HepG2 (cell line): ENCODE data around the gene TARDBP. TPM values are rescaled to one million over a fixed set of nuclear protein-coding genes. Genes with fewer than 3 reads are reported as not detected.

Experiments
- ATAC-seq: fragments of 200-7000 bp; cut with Tn5 transposase; 3 replicates; pipeline ENCODE4 v1.9.1; 2020; ENCODE audit warnings: mild to moderate bottlenecking, moderate library complexity
- BruUV-seq: library from RNA; stranded (reverse); fragments of 400-500 nt; replicated peaks from 2 replicates; lab custom pipeline; 2021; lab: Mats Ljungman, UMichigan
- CTCF ChIA-PET: fragments of 300-600 bp; formaldehyde crosslinking; extraction: SDS; loops from one replicate; lab custom pipeline; 2021; ENCODE audit warnings: low total read pairs, inconsistent platforms, low intra/inter-chr PET ratio; lab: Yijun Ruan, JAX
- POLR2A ChIA-PET: fragments of 350-600 bp; sonication (Branson Sonifier 250); formaldehyde crosslinking; loops from one replicate; lab custom pipeline; 2020; ENCODE audit warnings: antibody characterized with exemption, inconsistent platforms; lab: Yijun Ruan, JAX
- DNase-seq: peaks from one replicate; pipeline ENCODE4 v3.0.0-alpha.2; 2015; ENCODE audit warnings: low spot score
- FAIRE-seq: peaks from 3 replicates; lab custom pipeline; 2011; peaks lifted over from hg19 to GRCh38; lab: Jason Lieb, UNC
- H2AFZ ChIP-seq: one replicate; pipeline ENCODE4 v1.6.1; 2011; ENCODE audit warnings: low read length, inconsistent platforms
- H3K27ac ChIP-seq: fragments of 300-600 bp; 3 replicates; pipeline ENCODE4 v1.8.0; 2011; ENCODE audit warnings: mixed run types, mild to moderate bottlenecking, mixed read lengths, low read length, inconsistent platforms; ENCODE audit not compliant: insufficient read depth; ENCODE audit errors: extremely low read length
- H3K27me3 ChIP-seq, 2 experiments: fragments of 200-600 bp in 1 of 2; 2 replicates in 1 of 2; 3 replicates in 1 of 2; pipeline versions ENCODE4 v1.6.0 to v1.8.0; 2011; ENCODE audit warnings: low read length in 2 of 2, mild to moderate bottlenecking in 2 of 2, moderate library complexity in 2 of 2, inconsistent platforms in 1 of 2; ENCODE audit not compliant: insufficient read depth in 2 of 2, control insufficient read depth in 1 of 2
- H3K36me3 ChIP-seq, 2 experiments: fragments of 200-600 bp in 1 of 2; replicated peaks in 1 of 2; 2 replicates in 1 of 2; 3 replicates in 1 of 2; pipeline versions ENCODE4 v1.5.1 to v1.8.0; 2011; ENCODE audit warnings: low read length in 2 of 2, inconsistent platforms in 1 of 2; ENCODE audit not compliant: insufficient read depth in 2 of 2, control insufficient read depth in 1 of 2
- H3K4me1 ChIP-seq: 2 replicates; pipeline ENCODE4 v1.5.1; 2012; ENCODE audit warnings: low read length, inconsistent platforms; ENCODE audit not compliant: insufficient read depth
- H3K4me2 ChIP-seq: 2 replicates; pipeline ENCODE4 v1.6.0; 2011; ENCODE audit warnings: low read depth, low read length, inconsistent platforms
- H3K4me3 ChIP-seq, 3 experiments: fragments of 200-600 bp in 1 of 3; sonication (generic), shearing (Covaris generic) in 1 of 3; replicated peaks in 1 of 3; 2 replicates each; pipeline ENCODE4 v1.5.1; 2011 to 2016; ENCODE audit warnings: low read length in 3 of 3, inconsistent platforms in 2 of 3, low read depth in 2 of 3, mild to moderate bottlenecking in 2 of 3, control low read depth in 1 of 3, mixed read lengths in 1 of 3; ENCODE audit not compliant: insufficient read depth in 1 of 3
- H3K79me2 ChIP-seq: one replicate; pipeline ENCODE4 v1.6.1; 2011; ENCODE audit warnings: low read length, inconsistent platforms; ENCODE audit not compliant: insufficient read depth
- H3K9ac ChIP-seq: 2 replicates; pipeline ENCODE4 v1.6.0; 2011; ENCODE audit warnings: mild to moderate bottlenecking, low read depth, low read length, inconsistent platforms; ENCODE audit not compliant: insufficient read depth
- H3K9me3 ChIP-seq: 2 replicates; pipeline ENCODE4 v1.5.1; 2012; ENCODE audit warnings: mild to moderate bottlenecking, low read length
- H4K20me1 ChIP-seq: 2 replicates; pipeline ENCODE4 v1.6.0; 2011; ENCODE audit warnings: inconsistent platforms, mild to moderate bottlenecking, low read length, moderate library complexity; ENCODE audit not compliant: insufficient read depth
- ZMYM3 ChIP-seq: sonication (generic); formaldehyde crosslinking; IDR thresholded peaks from 2 replicates; pipeline ENCODE4 v1.5.1; 2020; ENCODE audit warnings: mild to moderate bottlenecking, missing genetic modification reagents
- ZNF121 ChIP-seq: sonication (generic); formaldehyde crosslinking; IDR thresholded peaks from 2 replicates; pipeline ENCODE4 v1.5.0; 2020; ENCODE audit warnings: mild to moderate bottlenecking, missing genetic modification reagents
- WGBS: methylation state at CpG from one replicate; pipeline ENCODE4 v1.1.6; 2017; ENCODE audit warnings: low lambda C conversion rate; 5-methylcytosine and 5-hydroxymethylcytosine counted together
- in situ Hi-C: cut with HindIII; loops from 2 replicates; pipeline ENCODE4 v1.10.0; 2017; ENCODE audit warnings: low pct_unique_long_range_greater_than_20kb; ENCODE audit not compliant: extremely low pct_ligation_motif_present
- intact Hi-C: fragments of 100-400 bp; cut with micrococcal nuclease; formaldehyde crosslinking; loops from one replicate; pipeline ENCODE4 v1.10.0; 2022; ENCODE audit not compliant: unreplicated experiment
- polyA plus RNA-seq, 8 experiments: library from polyadenylated mRNA; depleted of rRNA in 3 of 8; stranded (reverse) in 7 of 8; unstranded in 1 of 8; fragments of >200 nt; fragmentation: Illumina TruSeq in 4 of 8; extraction: Trizol in 4 of 8; gene quantifications; 2 replicates each; pipeline versions ENCODE4 v1.2.1 to v1.2.3, GENCODE V29; 2011 to 2016; ENCODE audit warnings: low read depth in 4 of 8, missing spikeins in 1 of 8, mixed read lengths in 1 of 8; ENCODE audit not compliant: insufficient read depth in 1 of 8
- total RNA-seq, 5 experiments: library from RNA; depleted of rRNA; stranded (reverse); fragments of >200 nt; fragmentation: Illumina TruSeq; extraction: Trizol; gene quantifications; 2 replicates each; pipeline ENCODE4 v1.2.3, GENCODE V29; 2016; ENCODE audit warnings: low read depth in 1 of 5
- TF ChIP-seq, protein P1 (sequence below): sonication (generic); formaldehyde crosslinking; conservative IDR thresholded peaks from 2 replicates; pipeline ENCODE4 v1.8.1; 2023; ENCODE audit warnings: missing genetic modification reagents
- TF ChIP-seq, protein P2 (sequence below): sonication (generic); formaldehyde crosslinking; IDR thresholded peaks from 2 replicates; pipeline ENCODE4 v1.8.1; 2023; ENCODE audit warnings: mild to moderate bottlenecking, missing genetic modification reagents, borderline replicate concordance

Gene TARDBP
- total and polyA plus RNA-seq, 2 of the 13 experiments (the other 11 are each of a cell fraction or from before 2014, with no cell fraction given): 62.4 to 93.0 TPM

DNA sequence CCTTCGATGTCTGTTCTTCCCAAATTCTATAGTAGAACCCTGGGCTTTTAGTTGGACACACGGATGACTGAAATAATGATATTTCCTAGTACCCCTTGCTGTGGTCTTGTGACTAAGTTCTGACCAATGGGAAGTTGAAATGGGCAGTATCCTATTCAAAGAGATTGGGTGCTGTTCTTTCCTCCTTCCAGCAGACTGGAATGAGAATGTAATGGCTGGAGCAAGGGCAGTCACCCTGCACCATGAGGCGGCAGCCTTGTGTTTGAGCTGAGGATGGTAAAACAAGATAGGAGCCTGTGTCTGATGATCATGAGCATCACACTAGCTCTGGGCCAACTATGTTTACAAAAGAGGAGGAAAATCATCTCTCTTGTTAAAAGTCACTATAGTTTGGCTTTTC is 52.5 kb downstream of the TARDBP start:
- no peak for FAIRE-seq

DNA sequence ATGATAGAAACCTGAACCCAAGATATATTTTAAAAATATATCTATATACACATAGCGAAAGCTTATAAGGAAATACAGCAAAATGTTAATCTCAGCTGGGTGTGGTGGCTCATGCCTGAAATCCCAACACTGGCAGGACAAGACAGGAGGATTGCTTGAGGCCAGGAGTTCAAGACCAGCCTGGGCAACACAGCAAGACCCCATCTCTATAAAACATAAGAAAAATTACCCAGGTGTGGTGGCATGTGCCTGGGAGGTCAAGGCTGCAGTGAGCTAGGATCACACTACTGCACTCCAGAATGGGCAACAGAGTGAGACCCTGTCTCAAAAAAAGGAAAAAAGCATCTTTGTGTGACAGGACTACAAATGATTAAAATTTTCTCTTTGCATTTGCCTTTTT is 53.3 kb downstream of the TARDBP start:
- peaks cover 1% of the 10 kb centered on the region for H3K79me2 ChIP-seq
- peaks cover 30 to 63% of the 10 kb centered on the region in 2 experiments for H3K36me3 ChIP-seq
- intact Hi-C loops: no loop called here
- FAIRE-seq (no peak), ATAC-seq (no peak), DNase-seq (no peak)
- H3K9ac ChIP-seq: no peak overlapping the region
- H3K9me3 ChIP-seq: no peaks in the 10 kb centered on the region
- no peaks in the 10 kb centered on the region for H4K20me1 ChIP-seq
- no TSS peak for BruUV-seq
- peaks cover 15% of the 10 kb centered on the region for H3K4me1 ChIP-seq
- in situ Hi-C loops: no loop called here
- H3K27me3 ChIP-seq: no peaks in the 10 kb centered on the region
- no peak overlapping the region for H2AFZ ChIP-seq
- no peak overlapping the region for H3K27ac ChIP-seq
- ChIA-PET CTCF (no interaction called here), POLR2A (no interaction called here)
- 97% methylated on average over 1 of the region's 1 CpG for WGBS
- no peak overlapping the region for H3K4me2 ChIP-seq
- H3K4me3 ChIP-seq: no peak overlapping the region
- peak; percentile 60; the same call in 1 of the 2 replicates for TF ChIP-seq ZNF121
- TF ChIP-seq, protein P1, sequence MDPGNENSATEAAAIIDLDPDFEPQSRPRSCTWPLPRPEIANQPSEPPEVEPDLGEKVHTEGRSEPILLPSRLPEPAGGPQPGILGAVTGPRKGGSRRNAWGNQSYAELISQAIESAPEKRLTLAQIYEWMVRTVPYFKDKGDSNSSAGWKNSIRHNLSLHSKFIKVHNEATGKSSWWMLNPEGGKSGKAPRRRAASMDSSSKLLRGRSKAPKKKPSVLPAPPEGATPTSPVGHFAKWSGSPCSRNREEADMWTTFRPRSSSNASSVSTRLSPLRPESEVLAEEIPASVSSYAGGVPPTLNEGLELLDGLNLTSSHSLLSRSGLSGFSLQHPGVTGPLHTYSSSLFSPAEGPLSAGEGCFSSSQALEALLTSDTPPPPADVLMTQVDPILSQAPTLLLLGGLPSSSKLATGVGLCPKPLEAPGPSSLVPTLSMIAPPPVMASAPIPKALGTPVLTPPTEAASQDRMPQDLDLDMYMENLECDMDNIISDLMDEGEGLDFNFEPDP (CRISPR knock-in tag): no peak
- TF ChIP-seq, all 625 proteins: peak for 1

More for the DNA sequence above, 52.5 kb downstream of the TARDBP start:
- Histone ChIP-seq H3K4me1 (peaks cover 18% of the 10 kb centered on the region), H2AFZ (no peak overlapping the region), H3K9me3 (no peaks in the 10 kb centered on the region), H3K27me3 (no peaks in the 10 kb centered on the region), H3K4me2 (no peak overlapping the region), H3K36me3 (peaks cover 27 to 56% of the 10 kb centered on the region in 2 experiments; a peak in 4 of 5 replicates), H3K4me3 (no peak overlapping the region), H3K9ac (no peak overlapping the region), H3K27ac (no peak overlapping the region), H4K20me1 (no peaks in the 10 kb centered on the region), H3K79me2 (peaks cover 3% of the 10 kb centered on the region)
- no peak for ATAC-seq
- TF ChIP-seq, protein P2, sequence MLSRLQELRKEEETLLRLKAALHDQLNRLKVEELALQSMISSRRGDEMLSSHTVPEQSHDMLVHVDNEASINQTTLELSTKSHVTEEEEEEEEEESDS (CRISPR knock-in tag): no peak
- peak; percentile 48; the same call in 1 of the 2 replicates for TF ChIP-seq ZMYM3 (CRISPR knock-in tag)
- no TSS peak for BruUV-seq
- CTCF ChIA-PET: no interaction called here
- no peak for DNase-seq
- intact Hi-C loops: no loop called here
- in situ Hi-C loops: no loop called here
- POLR2A ChIA-PET: interaction anchor here (2.6 kb wide), 1 partner anchor 27 kb away, joined by 9 read pairs; no protein-coding TSS in a partner anchor
- 96% methylated on average over 3 of the region's 3 CpGs for WGBS
